ENCODE results near the gene UNK.
"Not testable (repeated sequence)": the region's sequence is repeated elsewhere in the genome, so short reads cannot be mapped to it uniquely, and the experiment has no call there.

Gene UNK

GRCh38 chr17:75856062-75856756 lies 71.6 kb downstream of the UNK start:
- peak overlapping the region; percentile 97 for H3K27ac ChIP-seq (ENCODE audit: low read length)
- H3K9ac ChIP-seq (ENCODE audit: low read length in 2 of 2) = peak overlapping the region; percentile 91 to 99
- H3K27me3 ChIP-seq (ENCODE audit: control insufficient read depth in 1 of 2, insufficient read depth in 2 of 2, low read length in 2 of 2) = no peaks in the 10 kb centered on the region
- peaks cover 3% of the 10 kb centered on the region in 2 donors for H3K36me3 ChIP-seq (ENCODE audit: control insufficient read depth in 2 of 2, insufficient read depth in 2 of 2, low read length in 2 of 2)
- H3K4me3 ChIP-seq (ENCODE audit: low read length in 2 of 2) = peak overlapping the region; percentile 95 to 96
- H3K9me3 ChIP-seq (ENCODE audit: control insufficient read depth in 2 of 2, low read length in 2 of 2) = no peaks in the 10 kb centered on the region
- H3K4me1 ChIP-seq (ENCODE audit: control insufficient read depth, insufficient read depth, low read length) = peaks cover 34% of the 10 kb centered on the region

- H3K4me1 ChIP-seq (ENCODE audit: control insufficient read depth, insufficient read depth, low read length) = peaks cover 16% of the 10 kb centered on the region
- not testable (repeated sequence) for H3K9me3 ChIP-seq (ENCODE audit: control insufficient read depth in 2 of 2, low read length in 2 of 2); H3K4me3 ChIP-seq (ENCODE audit: low read length in 2 of 2); H3K27ac ChIP-seq (ENCODE audit: low read length); H3K9ac ChIP-seq (ENCODE audit: low read length in 2 of 2); H3K27me3 ChIP-seq (ENCODE audit: control insufficient read depth in 1 of 2, insufficient read depth in 2 of 2, low read length in 2 of 2); H3K36me3 ChIP-seq (ENCODE audit: control insufficient read depth in 2 of 2, insufficient read depth in 2 of 2, low read length in 2 of 2)
Observed at GRCh38 chr17:75859358-75859757, 74.8 kb downstream of the UNK start.

GRCh38 chr17:75861927-75862317 lies 77.3 kb downstream of the UNK start:
- H3K27me3 ChIP-seq (ENCODE audit: control insufficient read depth in 1 of 2, insufficient read depth in 2 of 2, low read length in 2 of 2) = no peaks in the 10 kb centered on the region
- no peaks in the 10 kb centered on the region for H3K9me3 ChIP-seq (ENCODE audit: control insufficient read depth in 2 of 2, low read length in 2 of 2)
- no peaks in the 10 kb centered on the region for H3K36me3 ChIP-seq (ENCODE audit: control insufficient read depth in 2 of 2, insufficient read depth in 2 of 2, low read length in 2 of 2)
- H3K4me1 ChIP-seq (ENCODE audit: control insufficient read depth, insufficient read depth, low read length) = peaks cover 13% of the 10 kb centered on the region
- no peak overlapping the region for H3K4me3 ChIP-seq (ENCODE audit: low read length in 2 of 2)
- peak overlapping the region; percentile 55 for H3K27ac ChIP-seq (ENCODE audit: low read length)
- no peak overlapping the region for H3K9ac ChIP-seq (ENCODE audit: low read length in 2 of 2)

- H3K9me3 ChIP-seq (ENCODE audit: control insufficient read depth in 2 of 2, low read length in 2 of 2) = no peaks in the 10 kb centered on the region
- peak overlapping the region in 1 of 2 donors; percentile 15 for H3K4me3 ChIP-seq (ENCODE audit: low read length in 2 of 2)
- H3K4me1 ChIP-seq (ENCODE audit: control insufficient read depth, insufficient read depth, low read length) = peaks cover 19% of the 10 kb centered on the region
- H3K9ac ChIP-seq (ENCODE audit: low read length in 2 of 2) = peak overlapping the region in 1 of 2 donors; percentile 42
- peak overlapping the region; percentile 71 for H3K27ac ChIP-seq (ENCODE audit: low read length)
- no peaks in the 10 kb centered on the region for H3K27me3 ChIP-seq (ENCODE audit: control insufficient read depth in 1 of 2, insufficient read depth in 2 of 2, low read length in 2 of 2)
- H3K36me3 ChIP-seq (ENCODE audit: control insufficient read depth in 2 of 2, insufficient read depth in 2 of 2, low read length in 2 of 2) = no peaks in the 10 kb centered on the region
Observed at GRCh38 chr17:75864448-75864871, 79.9 kb downstream of the UNK start.

GRCh38 chr17:75864887-75865286 lies 80.3 kb downstream of the UNK start:
- H3K27ac ChIP-seq (ENCODE audit: low read length) = peak overlapping the region; percentile 71
- peak overlapping the region in 1 of 2 donors; percentile 42 for H3K9ac ChIP-seq (ENCODE audit: low read length in 2 of 2)
- H3K4me1 ChIP-seq (ENCODE audit: control insufficient read depth, insufficient read depth, low read length) = peaks cover 23% of the 10 kb centered on the region
- H3K9me3 ChIP-seq (ENCODE audit: control insufficient read depth in 2 of 2, low read length in 2 of 2); H3K27me3 ChIP-seq (ENCODE audit: control insufficient read depth in 1 of 2, insufficient read depth in 2 of 2, low read length in 2 of 2); H3K4me3 ChIP-seq (ENCODE audit: low read length in 2 of 2); H3K36me3 ChIP-seq (ENCODE audit: control insufficient read depth in 2 of 2, insufficient read depth in 2 of 2, low read length in 2 of 2): not testable (repeated sequence)

- peak overlapping the region; percentile 71 for H3K27ac ChIP-seq (ENCODE audit: low read length)
Observed at GRCh38 chr17:75865404-75866188, 81.0 kb downstream of the UNK start.

GRCh38 chr17:75868730-75869281 lies 84.2 kb downstream of the UNK start:
- not testable (repeated sequence) for H3K9me3 ChIP-seq (ENCODE audit: control insufficient read depth in 2 of 2, low read length in 2 of 2); H3K9ac ChIP-seq (ENCODE audit: low read length in 2 of 2); H3K27me3 ChIP-seq (ENCODE audit: control insufficient read depth in 1 of 2, insufficient read depth in 2 of 2, low read length in 2 of 2); H3K36me3 ChIP-seq (ENCODE audit: control insufficient read depth in 2 of 2, insufficient read depth in 2 of 2, low read length in 2 of 2)
- Histone ChIP-seq H3K4me3 (ENCODE audit: low read length in 2 of 2) (peak overlapping the region in 1 of 2 donors; percentile 57), H3K27ac (ENCODE audit: low read length) (peak overlapping the region; percentile 64), H3K4me1 (ENCODE audit: control insufficient read depth, insufficient read depth, low read length) (peaks cover 44% of the 10 kb centered on the region)

More at GRCh38 chr17:75865404-75866188, 81.0 kb downstream of the UNK start:
- not testable (repeated sequence) for H3K27me3 ChIP-seq (ENCODE audit: control insufficient read depth in 1 of 2, insufficient read depth in 2 of 2, low read length in 2 of 2); H3K36me3 ChIP-seq (ENCODE audit: control insufficient read depth in 2 of 2, insufficient read depth in 2 of 2, low read length in 2 of 2); H3K9me3 ChIP-seq (ENCODE audit: control insufficient read depth in 2 of 2, low read length in 2 of 2); H3K9ac ChIP-seq (ENCODE audit: low read length in 2 of 2); H3K4me3 ChIP-seq (ENCODE audit: low read length in 2 of 2)
- H3K4me1 ChIP-seq (ENCODE audit: control insufficient read depth, insufficient read depth, low read length) = peaks cover 27% of the 10 kb centered on the region

- Histone ChIP-seq H3K27me3 (ENCODE audit: control insufficient read depth in 1 of 2, insufficient read depth in 2 of 2, low read length in 2 of 2) (no peaks in the 10 kb centered on the region), H3K27ac (ENCODE audit: low read length) (peak overlapping the region; percentile 64), H3K36me3 (ENCODE audit: control insufficient read depth in 2 of 2, insufficient read depth in 2 of 2, low read length in 2 of 2) (peaks cover 2 to 8% of the 10 kb centered on the region in 2 donors), H3K9me3 (ENCODE audit: control insufficient read depth in 2 of 2, low read length in 2 of 2) (no peaks in the 10 kb centered on the region), H3K9ac (ENCODE audit: low read length in 2 of 2) (no peak overlapping the region), H3K4me3 (ENCODE audit: low read length in 2 of 2) (peak overlapping the region in 1 of 2 donors; percentile 57), H3K4me1 (ENCODE audit: control insufficient read depth, insufficient read depth, low read length) (peaks cover 47% of the 10 kb centered on the region)
Observed at GRCh38 chr17:75869282-75870141, 84.9 kb downstream of the UNK start.

GRCh38 chr17:75870228-75870627 lies 85.6 kb downstream of the UNK start:
- not testable (repeated sequence) for H3K27me3 ChIP-seq (ENCODE audit: control insufficient read depth in 1 of 2, insufficient read depth in 2 of 2, low read length in 2 of 2); H3K9me3 ChIP-seq (ENCODE audit: control insufficient read depth in 2 of 2, low read length in 2 of 2); H3K9ac ChIP-seq (ENCODE audit: low read length in 2 of 2); H3K4me3 ChIP-seq (ENCODE audit: low read length in 2 of 2)
- Histone ChIP-seq H3K4me1 (ENCODE audit: control insufficient read depth, insufficient read depth, low read length) (peaks cover 49% of the 10 kb centered on the region), H3K27ac (ENCODE audit: low read length) (peak overlapping the region; percentile 64), H3K36me3 (ENCODE audit: control insufficient read depth in 2 of 2, insufficient read depth in 2 of 2, low read length in 2 of 2) (peaks cover 2 to 12% of the 10 kb centered on the region in 2 donors)

Data from stomach smooth muscle (tissue), 2 donors.